Natural killer cell treated with Interleukin-12 subunit alpha and Interleukin-12 subunit beta and Interleukin-15 and Interleukin-18, amount 100 ng/mL, for 72 hours (primary cell): Measurements from ENCODE around the gene CACNA2D1. TPM values are rescaled to one million over a fixed set of nuclear protein-coding genes. Genes with fewer than 3 reads are reported as not detected.
A peak's percentile ranks its signal among the peaks of the same experiment; 100 is the strongest.

ENCODE experiments used
- ATAC-seq, 2 donors: fragments of 150-1000 bp; cut with Tn5 transposase in 1 of 2; sonication (Bioruptor Pico), chemical (Tn5 transposase) in 1 of 2; 2 replicates each; pipeline ENCODE4 v1.10.0; 2021
- DNase-seq: peaks from one replicate; pipeline ENCODE4 v3.0.0; 2022; ENCODE audit warnings: low spot score
- H3K27ac Mint-ChIP-seq, 2 donors: 1 replicate in 1 of 2; 2 replicates in 1 of 2; pipeline ENCODE4 v1.8.0; 2022; ENCODE audit warnings: mixed read lengths in 2 of 2, mild to moderate bottlenecking in 1 of 2, moderate library complexity in 1 of 2
- H3K27me3 Mint-ChIP-seq, 2 donors: 1 replicate in 1 of 2; 2 replicates in 1 of 2; pipeline ENCODE4 v1.8.0; 2022; ENCODE audit warnings: mixed read lengths in 2 of 2
- H3K36me3 Mint-ChIP-seq: one replicate; pipeline ENCODE4 v1.8.0; 2022; ENCODE audit warnings: mixed read lengths
- H3K4me1 Mint-ChIP-seq, 2 donors: 1 replicate in 1 of 2; 2 replicates in 1 of 2; pipeline ENCODE4 v1.8.0; 2022; ENCODE audit warnings: low read depth in 2 of 2, mixed read lengths in 2 of 2, mild to moderate bottlenecking in 1 of 2
- H3K4me3 Mint-ChIP-seq: one replicate; pipeline ENCODE4 v1.8.0; 2022; ENCODE audit warnings: mixed read lengths
- H3K9me3 Mint-ChIP-seq: 2 replicates; pipeline ENCODE4 v1.8.0; 2022; ENCODE audit warnings: mixed read lengths
- total RNA-seq, 2 donors: library from RNA; stranded (reverse); gene quantifications; one replicate each; pipeline ENCODE4 v1.2.3, GENCODE V29; 2022

Gene CACNA2D1
- total RNA-seq, 2 donors from 2014 or later: not detected

GRCh38 chr7:82212466-82212865 lies 231.1 kb downstream of the CACNA2D1 start:
- H3K4me1 Mint-ChIP-seq: no peaks in the 10 kb centered on the region
- no peaks in the 10 kb centered on the region for H3K27me3 Mint-ChIP-seq
- H3K4me3 Mint-ChIP-seq: no peak overlapping the region
- H3K36me3 Mint-ChIP-seq: peaks cover 5% of the 10 kb centered on the region
- no peak overlapping the region for H3K27ac Mint-ChIP-seq
- ATAC-seq (no peak), DNase-seq (no peak)
- peaks cover 7% of the 10 kb centered on the region for H3K9me3 Mint-ChIP-seq

GRCh38 chr7:82211333-82211732 lies 232.2 kb downstream of the CACNA2D1 start:
- peaks cover 7% of the 10 kb centered on the region for H3K9me3 Mint-ChIP-seq
- DNase-seq: no peak
- ATAC-seq: no peak
- peaks cover 5% of the 10 kb centered on the region for H3K36me3 Mint-ChIP-seq
- H3K4me3 Mint-ChIP-seq: no peak overlapping the region
- H3K27ac Mint-ChIP-seq: no peak overlapping the region
- no peaks in the 10 kb centered on the region for H3K4me1 Mint-ChIP-seq
- no peaks in the 10 kb centered on the region for H3K27me3 Mint-ChIP-seq

- H3K4me3 Mint-ChIP-seq: no peak overlapping the region
- no peaks in the 10 kb centered on the region for H3K27me3 Mint-ChIP-seq
- peaks cover 5% of the 10 kb centered on the region for H3K36me3 Mint-ChIP-seq
- no peak for DNase-seq
- ATAC-seq: no peak
- no peaks in the 10 kb centered on the region for H3K4me1 Mint-ChIP-seq
- H3K9me3 Mint-ChIP-seq: peaks cover 7% of the 10 kb centered on the region
- H3K27ac Mint-ChIP-seq: no peak overlapping the region
Observed at GRCh38 chr7:82210416-82211184, 233.0 kb downstream of the CACNA2D1 start.

GRCh38 chr7:82209179-82209747 lies 234.3 kb downstream of the CACNA2D1 start:
- H3K9me3 Mint-ChIP-seq: peaks cover 3% of the 10 kb centered on the region

GRCh38 chr7:82204694-82205093 lies 238.9 kb downstream of the CACNA2D1 start:
- peaks cover 6% of the 10 kb centered on the region for H3K9me3 Mint-ChIP-seq
- no peak overlapping the region for H3K4me3 Mint-ChIP-seq
- no peak overlapping the region for H3K27ac Mint-ChIP-seq
- no peaks in the 10 kb centered on the region for H3K27me3 Mint-ChIP-seq
- DNase-seq: no peak
- no peaks in the 10 kb centered on the region for H3K36me3 Mint-ChIP-seq
- no peak for ATAC-seq
- no peaks in the 10 kb centered on the region for H3K4me1 Mint-ChIP-seq

More at GRCh38 chr7:82209179-82209747, 234.3 kb downstream of the CACNA2D1 start:
- DNase-seq (no peak), ATAC-seq (no peak)
- Mint-ChIP-seq H3K4me1 (no peaks in the 10 kb centered on the region), H3K36me3 (no peaks in the 10 kb centered on the region), H3K27me3 (no peaks in the 10 kb centered on the region), H3K4me3 (no peak overlapping the region), H3K27ac (no peak overlapping the region)

GRCh38 chr7:82202965-82203364 lies 240.6 kb downstream of the CACNA2D1 start:
- Mint-ChIP-seq H3K36me3 (no peaks in the 10 kb centered on the region), H3K9me3 (peaks cover 3% of the 10 kb centered on the region), H3K4me3 (no peak overlapping the region), H3K27ac (no peak overlapping the region), H3K4me1 (no peaks in the 10 kb centered on the region), H3K27me3 (no peaks in the 10 kb centered on the region)
- DNase-seq: no peak
- ATAC-seq: no peak

- DNase-seq: no peak
- peak in 1 of 2 donors; percentile 6 for ATAC-seq
- H3K27me3 Mint-ChIP-seq: no peaks in the 10 kb centered on the region
- H3K36me3 Mint-ChIP-seq: no peaks in the 10 kb centered on the region
- no peak overlapping the region for H3K27ac Mint-ChIP-seq
- H3K9me3 Mint-ChIP-seq: peaks cover 3% of the 10 kb centered on the region
- H3K4me3 Mint-ChIP-seq: no peak overlapping the region
- no peaks in the 10 kb centered on the region for H3K4me1 Mint-ChIP-seq
Observed at GRCh38 chr7:82202107-82202506, 241.5 kb downstream of the CACNA2D1 start.

- peaks cover 9% of the 10 kb centered on the region for H3K9me3 Mint-ChIP-seq
- no peak for DNase-seq
- no peaks in the 10 kb centered on the region for H3K4me1 Mint-ChIP-seq
- peaks cover 5% of the 10 kb centered on the region for H3K36me3 Mint-ChIP-seq
- H3K4me3 Mint-ChIP-seq: no peak overlapping the region
- ATAC-seq: no peak
- no peak overlapping the region for H3K27ac Mint-ChIP-seq
- no peaks in the 10 kb centered on the region for H3K27me3 Mint-ChIP-seq
Observed at GRCh38 chr7:82200601-82201000, 243.0 kb downstream of the CACNA2D1 start.

GRCh38 chr7:82194016-82194643 lies 249.4 kb downstream of the CACNA2D1 start:
- no peak overlapping the region for H3K4me3 Mint-ChIP-seq
- DNase-seq: no peak
- ATAC-seq: no peak

GRCh38 chr7:82188636-82189035 lies 254.9 kb downstream of the CACNA2D1 start:
- ATAC-seq: no peak
- H3K27me3 Mint-ChIP-seq: no peaks in the 10 kb centered on the region
- no peaks in the 10 kb centered on the region for H3K36me3 Mint-ChIP-seq
- no peak overlapping the region for H3K4me3 Mint-ChIP-seq
- H3K4me1 Mint-ChIP-seq: no peaks in the 10 kb centered on the region
- no peak for DNase-seq
- H3K9me3 Mint-ChIP-seq: peaks cover 8% of the 10 kb centered on the region
- H3K27ac Mint-ChIP-seq: no peak overlapping the region

More at GRCh38 chr7:82194016-82194643, 249.4 kb downstream of the CACNA2D1 start:
- Mint-ChIP-seq H3K4me1 (no peaks in the 10 kb centered on the region), H3K9me3 (peaks cover 9% of the 10 kb centered on the region), H3K27me3 (no peaks in the 10 kb centered on the region), H3K36me3 (peaks cover 5% of the 10 kb centered on the region), H3K27ac (no peak overlapping the region)

GRCh38 chr7:82185443-82185842 lies 258.1 kb downstream of the CACNA2D1 start:
- ATAC-seq (no peak), DNase-seq (no peak)
- H3K27ac Mint-ChIP-seq: no peak overlapping the region
- H3K4me3 Mint-ChIP-seq: no peak overlapping the region
- no peaks in the 10 kb centered on the region for H3K36me3 Mint-ChIP-seq
- no peaks in the 10 kb centered on the region for H3K4me1 Mint-ChIP-seq
- H3K9me3 Mint-ChIP-seq: peaks cover 8% of the 10 kb centered on the region
- H3K27me3 Mint-ChIP-seq: no peaks in the 10 kb centered on the region

- H3K4me1 Mint-ChIP-seq: no peaks in the 10 kb centered on the region
- no peak for DNase-seq
- H3K4me3 Mint-ChIP-seq: no peak overlapping the region
- H3K27ac Mint-ChIP-seq: no peak overlapping the region
- H3K9me3 Mint-ChIP-seq: peaks cover 3% of the 10 kb centered on the region
- ATAC-seq: no peak
- H3K27me3 Mint-ChIP-seq: no peaks in the 10 kb centered on the region
- H3K36me3 Mint-ChIP-seq: no peaks in the 10 kb centered on the region
Observed at GRCh38 chr7:82183634-82184033, 259.9 kb downstream of the CACNA2D1 start.

- Mint-ChIP-seq H3K4me1 (no peaks in the 10 kb centered on the region), H3K27ac (no peak overlapping the region), H3K27me3 (no peaks in the 10 kb centered on the region), H3K9me3 (no peaks in the 10 kb centered on the region), H3K4me3 (no peak overlapping the region), H3K36me3 (no peaks in the 10 kb centered on the region)
- no peak for DNase-seq
- no peak for ATAC-seq
Observed at GRCh38 chr7:82179311-82179710, 264.3 kb downstream of the CACNA2D1 start.

GRCh38 chr7:82175319-82175718 lies 268.3 kb downstream of the CACNA2D1 start:
- no peak for ATAC-seq
- H3K27ac Mint-ChIP-seq: no peak overlapping the region

More at GRCh38 chr7:82175319-82175718, 268.3 kb downstream of the CACNA2D1 start:
- Mint-ChIP-seq H3K27me3 (no peaks in the 10 kb centered on the region), H3K4me1 (no peaks in the 10 kb centered on the region), H3K36me3 (no peaks in the 10 kb centered on the region), H3K9me3 (no peaks in the 10 kb centered on the region), H3K4me3 (no peak overlapping the region)
- DNase-seq: no peak
